ENCODE measurements around the gene HUNK.

DNA sequence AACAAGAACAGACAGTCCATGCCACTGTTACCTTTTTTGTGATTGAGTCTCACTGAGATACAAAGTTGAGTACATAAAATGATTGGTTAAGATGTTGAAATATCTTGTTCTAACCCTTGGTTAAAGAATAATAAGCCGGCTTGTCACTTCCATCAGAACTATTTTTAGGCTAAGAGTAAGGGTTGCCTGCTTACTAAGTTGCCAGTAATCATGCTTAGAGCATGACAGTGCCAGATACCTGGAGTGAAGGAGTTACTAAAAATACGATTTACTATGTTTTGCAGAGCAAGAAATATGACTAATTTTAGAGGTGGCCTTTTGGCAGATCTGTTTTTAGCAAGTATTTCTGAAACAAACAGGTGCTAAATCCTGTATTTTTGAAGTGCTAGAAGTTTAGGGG lies 6.0 kb downstream of the HUNK start:
- TF ChIP-seq, protein P1, sequence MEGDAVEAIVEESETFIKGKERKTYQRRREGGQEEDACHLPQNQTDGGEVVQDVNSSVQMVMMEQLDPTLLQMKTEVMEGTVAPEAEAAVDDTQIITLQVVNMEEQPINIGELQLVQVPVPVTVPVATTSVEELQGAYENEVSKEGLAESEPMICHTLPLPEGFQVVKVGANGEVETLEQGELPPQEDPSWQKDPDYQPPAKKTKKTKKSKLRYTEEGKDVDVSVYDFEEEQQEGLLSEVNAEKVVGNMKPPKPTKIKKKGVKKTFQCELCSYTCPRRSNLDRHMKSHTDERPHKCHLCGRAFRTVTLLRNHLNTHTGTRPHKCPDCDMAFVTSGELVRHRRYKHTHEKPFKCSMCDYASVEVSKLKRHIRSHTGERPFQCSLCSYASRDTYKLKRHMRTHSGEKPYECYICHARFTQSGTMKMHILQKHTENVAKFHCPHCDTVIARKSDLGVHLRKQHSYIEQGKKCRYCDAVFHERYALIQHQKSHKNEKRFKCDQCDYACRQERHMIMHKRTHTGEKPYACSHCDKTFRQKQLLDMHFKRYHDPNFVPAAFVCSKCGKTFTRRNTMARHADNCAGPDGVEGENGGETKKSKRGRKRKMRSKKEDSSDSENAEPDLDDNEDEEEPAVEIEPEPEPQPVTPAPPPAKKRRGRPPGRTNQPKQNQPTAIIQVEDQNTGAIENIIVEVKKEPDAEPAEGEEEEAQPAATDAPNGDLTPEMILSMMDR (IDR thresholded peaks at IDR 0.05; ENCODE audit: low read depth, low read length, poor library complexity, severe bottlenecking) = no peak
- no peak for TF ChIP-seq EZH2phosphoT487 (IDR thresholded peaks at IDR 0.05; ENCODE audit: borderline replicate concordance, low read length)

All from DOHH2 (cell line).